Activated CD4-positive, alpha-beta T cell treated with anti-CD3 and anti-CD28 coated beads for 4 hours (primary cell): Measurements from ENCODE around the gene CUEDC1.
"Not testable (repeated sequence)": the region's sequence is repeated elsewhere in the genome, so short reads cannot be mapped to it uniquely, and the experiment has no call there.

ENCODE experiments used
- DNase-seq, 2 donors: peaks; one replicate each; pipeline ENCODE4 v3.0.0-alpha.2; 2020

The CUEDC1 gene

DNA sequence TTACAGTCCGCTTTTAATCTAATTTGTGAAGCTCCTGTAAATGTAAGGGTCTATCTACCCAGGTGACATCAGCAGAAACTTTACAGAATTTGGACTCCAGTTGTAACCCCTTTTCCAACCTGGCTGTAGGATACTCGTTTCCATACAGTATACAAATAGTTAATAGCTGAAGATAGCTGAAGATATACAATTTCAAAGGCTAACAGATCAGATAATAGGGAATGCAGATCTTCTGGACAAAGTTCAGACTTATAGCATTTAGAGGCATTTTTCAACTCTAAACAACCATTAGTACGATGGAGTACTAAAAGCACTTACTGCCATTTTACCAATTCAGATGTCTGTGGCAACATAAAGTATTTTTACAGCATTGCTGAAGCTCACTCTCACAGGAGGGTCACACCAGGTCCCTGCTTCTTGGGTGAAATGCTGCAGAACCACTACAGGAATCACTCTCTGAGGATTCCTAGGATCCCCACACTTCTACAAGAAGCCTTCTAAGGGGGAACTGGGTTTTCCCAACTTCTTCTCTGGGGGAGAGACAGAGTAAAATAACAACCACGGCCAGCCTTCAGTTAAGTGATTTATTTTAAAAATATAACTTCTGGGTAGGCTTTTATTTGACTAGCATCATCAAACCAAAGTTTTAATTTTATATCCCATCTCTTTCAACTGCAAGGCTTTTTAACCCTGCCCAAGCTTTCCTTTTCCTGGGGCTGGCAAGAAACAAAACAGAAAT lies 29.9 kb upstream of the CUEDC1 start:
- no peak for DNase-seq

DNA sequence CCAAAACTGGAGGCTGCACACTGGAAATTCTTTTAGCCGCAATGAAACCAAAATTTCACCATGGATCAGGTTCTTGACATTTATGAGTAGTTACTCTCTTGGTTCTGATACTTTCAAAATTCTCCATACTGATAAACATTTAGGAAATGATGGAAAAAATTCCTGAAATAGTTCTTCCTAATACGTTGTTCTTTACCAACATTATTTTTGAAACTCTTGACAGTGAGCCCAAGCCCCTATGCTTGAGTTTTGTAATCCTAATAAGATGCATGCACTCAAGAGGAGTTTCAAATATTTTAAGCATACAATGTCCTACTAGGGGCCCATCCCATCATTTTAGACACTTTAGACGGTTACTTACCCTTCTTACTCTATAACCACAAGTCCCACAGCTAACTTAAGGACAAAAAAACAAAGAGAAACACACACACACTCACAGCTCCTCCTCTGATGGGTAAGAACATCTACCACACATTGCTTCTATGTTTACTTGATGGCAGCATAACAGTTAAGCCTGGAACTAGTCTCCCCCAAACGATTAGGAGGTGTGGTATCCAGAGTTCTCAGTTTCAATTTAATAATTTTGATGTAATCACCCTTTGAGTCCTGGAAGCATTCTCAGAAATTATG lies 29.2 kb upstream of the CUEDC1 start:
- no peak for DNase-seq

DNA sequence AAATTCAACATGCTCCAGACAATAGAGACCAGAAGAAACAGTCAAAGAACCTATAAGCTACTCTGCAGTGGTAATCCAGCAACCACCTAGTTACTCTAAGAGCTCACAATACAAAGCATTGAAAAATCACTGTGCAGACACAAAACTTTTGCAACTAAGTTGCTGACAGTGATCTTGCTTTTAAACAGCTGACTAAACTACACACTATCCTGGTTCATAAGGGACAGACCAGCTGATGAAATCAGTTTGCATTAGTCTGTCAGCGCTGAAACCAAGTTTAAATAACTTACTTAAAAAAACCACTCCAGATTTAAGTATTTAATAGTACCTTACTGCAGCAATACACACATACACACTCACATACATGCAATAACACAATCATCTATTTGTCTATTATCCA lies 28.2 kb upstream of the CUEDC1 start:
- DNase-seq = no peak

DNA sequence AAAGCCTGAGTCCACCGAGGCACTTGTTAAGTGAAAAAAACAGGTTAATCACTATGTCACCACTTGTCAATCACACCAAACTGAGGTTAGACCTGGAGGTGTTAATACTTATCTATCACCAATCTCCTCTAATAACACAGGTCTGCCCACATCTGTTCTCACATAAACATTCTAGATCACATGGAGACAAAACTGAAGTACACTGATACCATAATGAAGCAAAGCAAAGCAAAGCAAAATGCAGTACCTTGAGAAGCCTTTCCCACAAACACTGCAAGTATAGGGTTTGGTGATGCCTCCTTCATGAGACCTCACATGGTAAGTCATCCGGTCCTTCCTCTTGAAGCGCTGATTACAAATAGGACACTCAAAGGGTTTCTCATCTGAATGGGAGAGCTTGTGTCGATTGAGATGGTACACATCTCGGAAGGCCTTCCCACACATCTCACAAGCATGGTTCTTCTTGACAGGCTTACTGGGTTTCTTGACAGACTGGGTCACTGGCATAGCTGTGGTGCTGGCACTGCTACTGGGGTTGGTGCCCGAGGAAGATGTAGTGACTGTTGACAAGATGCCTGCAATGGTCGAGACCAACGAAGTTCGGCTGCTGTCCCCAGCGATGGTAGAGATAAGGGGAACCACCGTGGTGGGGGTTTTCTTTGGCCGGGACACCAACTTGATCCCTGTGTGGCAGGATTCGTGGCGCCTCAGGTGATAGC lies 27.4 kb upstream of the CUEDC1 start:
- no peak for DNase-seq

DNA sequence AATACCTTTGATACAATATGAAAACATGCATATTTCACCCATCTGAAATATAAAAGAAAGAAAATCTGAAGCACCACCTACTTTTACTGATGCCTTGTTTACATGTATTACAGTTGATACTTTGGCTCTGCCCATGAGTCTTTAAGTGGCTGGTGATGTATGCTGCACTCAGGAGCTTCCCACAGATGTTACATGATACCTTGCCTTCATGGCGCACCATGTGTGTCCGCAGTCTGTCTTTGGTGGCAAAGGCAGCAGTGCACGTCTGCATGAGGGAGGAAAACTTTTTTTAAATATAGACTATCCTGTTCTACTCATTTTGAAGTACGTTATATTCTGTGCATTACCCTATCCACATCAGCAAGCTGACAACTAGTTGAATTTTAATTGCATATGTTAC lies 25.3 kb upstream of the CUEDC1 start:
- DNase-seq = no peak

DNA sequence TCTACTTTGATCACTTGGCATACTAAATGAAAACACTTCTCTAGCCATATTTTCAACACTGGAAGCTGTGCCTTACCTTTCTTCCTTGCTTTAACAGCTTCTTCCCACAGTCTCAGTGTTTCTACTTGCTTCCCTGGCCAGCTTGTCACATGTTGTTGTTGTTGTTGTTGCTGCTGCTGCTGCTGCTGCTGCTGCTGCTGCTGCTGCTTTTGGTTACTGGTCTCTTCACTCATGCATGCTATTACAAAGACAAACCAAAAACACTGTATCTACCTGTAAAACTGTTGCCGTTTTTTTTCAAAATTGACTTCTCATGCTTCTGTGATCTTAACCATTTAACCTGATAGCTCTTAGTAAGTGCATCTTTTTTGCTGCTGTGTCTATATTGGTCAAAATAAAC lies 23.9 kb upstream of the CUEDC1 start:
- no peak for DNase-seq

DNA sequence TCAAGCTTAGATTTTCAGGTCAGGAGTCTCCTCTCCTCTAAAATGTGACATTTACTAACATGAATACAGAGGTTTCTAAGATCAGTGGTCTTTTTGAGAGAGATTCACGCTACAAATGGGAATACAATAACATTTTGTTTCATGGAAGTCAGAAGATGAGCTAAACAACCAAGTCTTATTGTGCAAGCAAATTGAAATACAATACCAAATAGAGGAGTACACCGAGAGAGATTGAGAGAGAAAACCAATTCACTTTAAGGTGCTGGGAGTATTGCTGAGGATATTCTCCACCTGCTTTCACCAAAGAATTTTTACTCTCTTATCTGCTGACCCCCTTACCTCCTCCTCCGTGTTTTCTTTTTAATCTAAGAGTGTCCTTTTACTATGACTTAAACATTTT lies 21.4 kb upstream of the CUEDC1 start:
- DNase-seq = no peak

DNA sequence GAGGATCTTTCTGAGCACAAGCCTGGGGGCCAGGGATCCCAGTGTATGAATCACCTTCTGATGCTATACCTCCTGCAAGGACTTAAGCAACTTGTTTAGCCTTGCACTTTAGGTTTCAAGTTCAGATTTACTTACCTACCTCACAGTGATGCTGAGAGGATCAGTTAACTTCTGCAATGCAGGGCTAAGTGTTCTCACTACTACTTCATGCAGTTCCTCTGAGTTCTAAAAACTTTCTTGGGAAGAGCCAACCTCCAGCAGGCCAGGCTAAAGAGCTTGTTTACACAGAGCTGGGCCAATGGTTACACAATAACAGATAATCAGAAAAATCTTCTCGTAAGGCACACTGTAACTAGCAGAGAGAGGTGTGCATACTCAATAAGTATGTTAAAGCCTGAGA lies 19.8 kb upstream of the CUEDC1 start:
- DNase-seq = no peak

DNA sequence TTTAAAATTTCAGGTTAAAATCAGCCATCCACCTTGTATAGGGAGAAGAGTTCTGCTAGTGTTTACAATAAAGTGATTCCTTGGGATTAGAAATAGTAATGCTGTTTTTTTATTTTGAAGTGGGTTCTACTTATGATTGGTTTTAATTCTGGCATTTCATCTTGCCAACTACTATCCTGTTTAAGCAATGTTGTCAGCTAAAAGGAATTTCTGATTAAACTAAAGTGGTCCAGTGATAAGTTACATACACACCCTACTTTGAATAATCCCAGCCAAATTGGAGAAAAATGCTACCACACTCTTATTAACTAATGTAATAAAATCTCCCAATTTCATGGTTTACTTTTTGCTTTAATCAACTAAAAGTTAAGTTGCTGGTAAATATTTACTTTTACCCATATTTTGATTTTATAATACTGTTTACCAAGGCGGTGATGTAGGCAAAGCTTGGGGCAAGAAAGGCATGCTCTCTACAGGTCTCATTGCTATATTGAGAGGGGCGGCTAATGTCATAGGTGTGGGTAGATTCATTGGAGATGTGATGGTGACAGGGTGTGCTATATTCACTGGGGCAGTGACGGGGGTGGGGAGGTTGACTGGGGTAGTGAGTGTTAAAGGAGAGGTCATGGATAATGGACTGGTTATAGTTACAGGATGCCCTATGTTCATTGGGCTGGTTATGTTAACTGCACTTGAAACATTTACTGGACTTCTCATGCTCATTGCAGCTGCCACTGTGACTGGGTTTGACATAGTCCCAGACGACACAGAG lies 19.0 kb upstream of the CUEDC1 start:
- DNase-seq = not testable (repeated sequence)

DNA sequence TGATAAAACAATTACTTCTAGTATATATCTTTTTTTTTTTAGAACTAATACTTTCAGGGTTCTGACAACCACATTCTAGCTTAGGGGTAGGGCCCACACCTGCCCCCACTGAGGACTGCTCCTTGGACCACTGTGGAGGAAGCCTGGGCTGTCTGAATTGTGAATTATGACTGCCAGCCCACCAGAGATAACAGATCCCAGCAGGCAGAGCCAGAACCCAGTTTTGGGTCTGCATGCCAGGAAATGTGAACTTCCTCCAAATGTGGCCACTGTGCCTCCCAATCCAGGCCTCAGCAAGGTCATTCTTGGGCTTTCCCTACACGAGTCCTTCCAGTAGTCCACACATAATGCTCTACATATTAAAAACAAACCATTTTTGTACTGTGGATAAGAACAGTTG lies 16.9 kb upstream of the CUEDC1 start:
- DNase-seq = no peak

DNA sequence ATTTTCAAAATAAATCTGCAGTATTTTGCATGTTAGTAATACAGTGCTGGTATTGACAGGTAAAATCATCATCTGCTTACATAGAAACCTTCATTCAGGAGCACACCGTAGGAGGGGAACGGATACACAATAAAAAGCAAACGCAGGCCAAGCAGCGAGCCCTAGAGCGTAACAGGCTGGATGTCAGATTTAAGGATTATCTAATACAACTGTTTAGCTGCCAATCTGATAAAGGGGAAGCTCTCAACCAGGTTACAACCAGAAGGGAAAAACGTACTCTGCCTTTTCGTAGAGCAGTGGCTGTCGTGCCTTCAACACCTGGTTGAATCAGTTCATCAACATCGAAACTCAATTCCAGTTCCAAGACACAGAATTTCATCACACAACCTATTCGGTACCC lies 16.4 kb upstream of the CUEDC1 start:
- DNase-seq = no peak

DNA sequence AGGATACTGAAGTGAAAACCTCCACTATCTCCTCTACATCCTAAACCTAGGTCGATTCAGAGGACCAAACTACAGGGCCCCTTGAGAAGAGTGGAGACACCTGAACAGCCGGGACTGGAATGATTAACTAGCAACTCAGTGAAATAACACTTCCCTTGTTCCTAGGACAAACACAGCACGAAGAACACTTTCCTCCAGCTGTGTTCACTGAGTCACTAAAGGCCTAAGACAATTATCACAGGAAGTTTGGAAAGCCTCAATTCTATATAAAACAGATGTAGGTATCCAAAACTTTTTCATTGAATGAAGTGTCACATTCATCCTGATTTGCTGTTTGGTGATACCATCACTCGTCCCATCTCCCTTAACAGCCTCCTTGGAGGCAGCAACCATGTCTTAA lies 15.5 kb upstream of the CUEDC1 start:
- DNase-seq = no peak

DNA sequence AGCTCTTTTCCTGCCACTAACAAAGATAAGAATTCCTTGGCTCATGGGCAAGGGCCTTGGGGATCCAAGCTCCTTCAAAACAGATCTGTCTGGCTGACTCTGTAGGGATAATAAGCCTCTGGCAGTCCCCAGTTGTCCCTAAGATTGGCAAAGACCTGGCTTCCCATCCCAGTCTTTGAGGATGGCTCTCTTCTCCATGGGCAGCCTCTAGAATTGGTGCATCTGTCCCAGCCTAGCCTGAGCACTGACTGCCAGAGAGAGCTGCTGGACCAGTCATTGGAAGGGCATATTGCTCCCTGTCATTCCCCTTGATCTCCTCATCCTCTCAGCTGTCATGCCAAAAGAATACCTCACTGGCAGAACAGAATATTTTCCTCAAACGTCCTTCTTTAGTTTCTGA lies 13.2 kb upstream of the CUEDC1 start:
- DNase-seq = no peak

DNA sequence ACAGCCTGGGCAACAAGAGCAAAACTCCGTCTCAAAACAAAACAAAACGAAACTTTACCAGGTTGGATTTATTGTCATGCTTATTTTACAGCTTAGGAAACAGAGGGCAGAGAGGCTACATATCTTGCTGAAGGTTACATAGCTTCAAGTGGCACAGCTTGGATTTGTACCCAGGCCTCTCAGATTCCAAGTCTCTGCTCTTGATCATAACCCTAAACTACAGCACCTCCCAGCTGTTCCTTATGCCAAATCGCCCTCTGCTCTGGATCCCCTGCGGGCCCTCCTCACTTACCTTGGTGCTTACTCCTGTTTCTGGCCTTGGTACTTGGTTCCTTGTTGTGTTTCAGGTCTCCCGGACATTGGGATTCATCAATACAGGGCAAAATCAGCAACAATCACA lies 11.7 kb upstream of the CUEDC1 start:
- no peak for DNase-seq

DNA sequence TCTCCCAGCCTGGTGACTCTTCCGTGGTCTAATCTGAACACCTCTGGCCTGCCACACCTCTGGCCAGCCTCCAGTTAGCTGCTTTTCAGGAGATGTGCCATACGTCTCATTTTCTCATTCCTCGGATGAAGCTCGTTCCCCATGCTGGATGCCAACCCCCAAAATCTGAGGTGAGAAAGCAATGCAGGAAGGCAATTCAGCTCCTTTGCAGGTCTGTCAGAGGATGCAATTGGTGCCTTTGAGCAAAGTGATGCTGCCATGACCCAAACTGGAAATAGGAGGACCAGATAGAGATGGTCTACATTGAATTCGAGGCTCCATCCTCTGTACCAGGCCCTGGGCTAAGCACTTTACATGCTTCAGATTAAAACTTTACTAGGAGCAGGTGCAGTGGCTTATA lies 11.0 kb upstream of the CUEDC1 start:
- DNase-seq = no peak

DNA sequence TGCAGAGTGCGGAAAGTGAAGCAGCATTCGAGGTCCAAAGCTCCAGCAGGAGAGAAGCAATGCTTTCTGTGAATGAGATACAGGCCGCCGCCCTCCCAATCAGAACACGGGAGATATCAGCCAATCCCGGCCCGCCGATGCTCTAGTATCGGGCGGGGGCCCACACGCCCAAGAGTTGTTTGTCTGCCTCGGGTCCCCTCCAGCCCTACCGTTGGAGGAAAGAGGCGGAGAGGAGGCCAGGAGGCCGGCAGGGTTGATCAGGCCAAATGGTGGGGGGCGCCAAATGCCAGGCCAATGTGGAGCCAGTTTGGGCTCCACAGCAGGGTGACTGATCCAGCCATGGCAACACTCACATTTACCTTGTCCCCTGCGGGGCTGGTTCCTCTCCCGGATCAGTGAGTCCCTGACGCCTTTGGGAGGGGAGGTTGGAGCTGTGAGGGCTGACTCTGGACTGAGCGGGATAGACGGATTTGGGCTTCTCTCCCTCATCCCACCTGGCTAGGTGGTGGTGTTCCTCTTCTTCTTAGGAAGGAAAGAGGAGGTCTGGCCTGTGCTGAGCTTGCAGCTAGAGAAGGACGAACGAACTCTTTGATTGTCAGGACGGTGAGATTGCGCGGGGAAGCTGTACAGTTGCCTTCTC lies 10.4 kb upstream of the CUEDC1 start:
- no peak for DNase-seq

DNA sequence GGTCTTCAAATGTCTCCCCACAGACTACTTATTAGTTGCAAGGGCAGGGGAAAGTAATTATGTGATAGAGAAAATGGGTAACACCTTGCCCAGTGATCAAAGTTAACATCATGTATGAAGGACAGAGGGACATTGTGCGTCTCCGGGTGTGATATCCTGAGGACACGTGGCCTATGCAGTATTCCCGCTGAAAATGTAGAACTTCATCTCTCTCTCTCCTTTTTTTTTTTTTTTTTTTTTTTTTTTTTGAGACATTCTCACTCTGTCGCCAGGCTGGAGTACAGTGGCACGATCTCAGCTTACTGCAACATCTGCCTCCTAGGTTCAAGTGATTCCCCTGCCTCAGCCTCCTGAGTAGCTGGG lies 7.9 kb upstream of the CUEDC1 start:
- DNase-seq = no peak

DNA sequence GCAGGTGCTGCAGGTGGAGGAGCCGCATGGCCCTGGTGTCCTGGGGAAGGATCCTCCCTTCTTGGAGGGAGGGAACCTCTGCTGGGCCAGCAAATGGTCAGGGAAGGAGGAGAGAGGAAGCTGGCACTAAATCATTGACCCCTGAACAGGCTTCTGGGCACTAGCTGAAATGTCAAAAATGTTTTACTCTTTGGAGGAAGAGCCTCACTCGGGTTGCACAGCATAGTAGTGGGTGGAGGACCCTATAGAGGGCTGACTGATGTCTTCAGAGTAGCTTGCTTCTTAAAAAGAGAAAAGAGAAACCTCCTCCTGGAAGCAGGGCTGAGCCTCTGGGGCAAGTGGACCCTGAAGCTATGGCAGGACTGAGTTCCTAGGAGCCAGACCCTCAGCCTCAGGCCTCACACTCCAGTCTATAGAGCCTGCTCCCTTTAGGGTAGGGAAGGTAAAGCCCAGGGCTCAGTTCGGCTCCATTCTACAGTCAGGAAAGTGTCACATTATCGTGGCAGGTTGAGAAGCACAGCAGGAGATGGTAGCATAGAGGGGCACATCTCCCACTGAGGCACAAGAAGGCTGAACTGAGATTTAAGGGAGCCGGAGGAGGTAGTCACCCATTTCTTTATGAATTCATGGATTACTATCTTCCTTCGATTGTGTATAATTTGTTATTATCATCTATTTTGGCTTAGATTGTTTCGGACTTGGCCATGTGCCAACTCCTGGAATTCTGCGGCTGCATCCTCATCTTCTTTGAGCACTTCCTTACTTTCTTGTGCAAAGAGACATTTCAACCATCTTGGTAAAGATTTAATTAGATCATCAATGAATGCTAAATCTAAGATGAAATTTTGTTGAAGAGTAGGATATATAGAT lies 7.3 kb upstream of the CUEDC1 start:
- no peak for DNase-seq

DNA sequence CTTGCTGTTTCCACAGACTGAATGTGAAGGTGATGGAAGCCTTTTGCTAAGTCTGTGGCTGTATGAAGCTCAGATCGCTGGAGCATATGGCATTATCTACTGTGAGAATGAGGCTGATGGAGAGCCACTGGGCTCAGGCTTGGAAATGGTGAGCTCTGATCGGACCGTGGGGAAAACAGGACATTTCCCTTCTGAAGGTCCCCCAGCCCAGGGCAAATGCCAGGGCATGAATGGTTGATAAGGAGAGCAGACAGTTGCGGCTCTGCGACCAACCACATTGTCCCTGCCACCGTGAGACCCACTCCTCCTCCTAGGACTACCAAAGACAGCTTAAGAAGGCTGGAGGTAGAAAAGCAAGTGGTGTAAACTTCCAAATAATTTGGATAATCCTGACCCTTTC lies 4.7 kb upstream of the CUEDC1 start:
- no peak for DNase-seq

DNA sequence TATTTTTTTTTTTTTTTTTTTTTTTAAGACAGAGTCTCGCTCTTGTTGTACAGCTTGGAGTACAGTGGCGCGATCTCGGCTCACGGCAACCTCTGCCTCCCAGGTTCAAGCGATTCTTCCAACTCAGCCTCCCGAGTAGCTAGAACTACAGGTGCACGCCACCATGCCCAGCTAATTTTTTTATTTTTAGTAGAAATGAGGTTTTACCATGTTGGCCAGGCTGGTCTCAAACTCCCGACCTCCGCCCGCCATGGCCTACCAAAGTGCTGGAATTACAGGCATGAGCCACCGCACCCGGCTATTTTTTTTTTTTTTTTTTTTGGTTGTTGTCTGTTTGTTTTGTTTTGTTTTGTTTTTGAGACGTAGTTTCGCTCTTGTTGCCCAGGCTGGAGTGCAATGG lies 3.2 kb upstream of the CUEDC1 start:
- DNase-seq = not testable (repeated sequence)

DNA sequence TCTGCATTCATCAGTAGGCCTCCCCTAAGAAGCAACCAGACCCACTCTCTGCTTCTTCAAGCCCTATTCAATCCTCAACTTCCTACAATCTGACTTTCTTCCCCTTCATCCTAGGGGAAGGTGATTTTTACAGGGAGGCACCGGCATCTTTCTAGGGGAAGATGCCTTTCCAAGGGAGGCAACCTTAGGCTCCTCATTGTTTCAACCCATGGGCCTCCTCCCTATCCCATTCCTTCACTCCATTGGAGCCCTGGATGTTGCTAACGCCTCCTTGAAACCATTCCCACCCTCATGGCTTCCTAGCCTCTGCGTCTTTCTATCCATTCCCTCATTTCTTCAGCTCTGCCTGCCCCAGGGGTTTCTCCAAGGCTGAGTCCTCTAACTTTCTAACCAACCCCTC lies 2.7 kb upstream of the CUEDC1 start:
- DNase-seq = no peak
